GM12892 (cell line): ENCODE results near the gene KLHL26.

Experiments
- POLR2A ChIP-seq: IDR thresholded peaks from 2 replicates; pipeline ENCODE4 v1.6.1; 2011; ENCODE audit warnings: low read depth, low read length, control low read depth
- POLR2AphosphoS5 ChIP-seq: IDR thresholded peaks from 2 replicates; pipeline ENCODE4 v1.6.1; 2011; ENCODE audit warnings: low read depth, low read length, control low read depth
- TAF1 ChIP-seq: IDR thresholded peaks from 2 replicates; pipeline ENCODE4 v1.6.1; 2011; ENCODE audit warnings: low read depth, mild to moderate bottlenecking, control low read depth, low read length, borderline replicate concordance

GRCh38 chr19:18636969-18637629 lies at the start of gene KLHL26:
- peak; percentile 61; the same call in 1 of the 2 replicates for TF ChIP-seq POLR2A
- TF ChIP-seq TAF1 = peak; percentile 69; the same call in 1 of the 2 replicates
- TF ChIP-seq POLR2AphosphoS5 = no peak
